ENCODE data around the gene VPS37C. TPM values are rescaled to one million over a fixed set of nuclear protein-coding genes. Genes with fewer than 3 reads are reported as not detected.

Gene VPS37C
- total RNA-seq, 1 experiment from 2014 or later, result 19.0 TPM

DNA sequence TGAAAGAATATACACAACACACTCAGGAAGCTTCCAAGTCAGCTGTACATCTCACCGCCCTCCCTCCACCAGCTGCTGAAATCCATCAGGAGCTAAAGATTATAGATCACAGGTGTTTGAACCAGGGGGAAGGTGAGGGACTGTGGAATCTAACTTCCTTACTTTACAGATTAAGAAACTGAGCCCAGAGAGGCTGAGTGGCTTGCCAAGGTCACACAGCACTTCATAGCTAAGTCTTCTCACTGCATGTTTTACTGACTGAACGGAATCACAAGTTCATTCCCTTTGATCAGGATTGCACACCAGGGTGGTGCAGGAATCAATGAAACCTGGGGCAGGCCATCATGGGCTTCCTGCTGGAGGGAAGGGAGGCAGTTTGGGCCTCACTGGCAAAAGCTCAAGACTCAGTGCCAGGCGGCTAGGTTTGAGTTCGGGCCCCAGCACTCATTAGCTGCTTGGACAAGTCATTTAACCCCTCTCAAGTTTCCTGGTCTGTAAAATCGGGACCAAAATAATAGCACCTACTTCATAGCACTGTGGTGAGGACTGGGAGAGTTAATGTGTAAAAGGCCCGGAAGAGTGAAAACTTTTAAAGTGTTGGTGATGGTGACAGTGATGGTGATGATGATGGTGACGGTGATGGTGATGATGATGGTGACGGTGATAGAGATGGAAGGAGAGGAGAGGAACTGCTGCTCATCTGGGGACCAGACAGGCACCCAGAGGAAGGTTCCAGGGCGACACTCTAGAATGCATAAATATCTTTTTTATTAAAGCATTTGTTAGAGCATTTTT is 50.8 kb downstream of the VPS37C start:
- H4K5ac ChIP-seq (ENCODE audit: insufficient read length, low read depth, low read length), result no peak overlapping the region
- no peaks in the 10 kb centered on the region for H3K79me2 ChIP-seq (ENCODE audit: insufficient read depth, low read length)
- no peaks in the 10 kb centered on the region for H3K27me3 ChIP-seq (ENCODE audit: insufficient read depth, low read length)
- no peak overlapping the region for H2BK15ac ChIP-seq (ENCODE audit: low read depth, low read length)
- TF ChIP-seq CTCF (conservative IDR thresholded peaks at IDR 0.05), result no peak
- no peak overlapping the region for H2BK5ac ChIP-seq (ENCODE audit: insufficient read length, low read length)
- H4K20me1 ChIP-seq (ENCODE audit: control insufficient read depth, insufficient read depth, insufficient read length), result no peaks in the 10 kb centered on the region
- H3K9ac ChIP-seq (ENCODE audit: extremely low read depth, insufficient read length, low read length), result no peak overlapping the region
- DNase-seq, result no peak
- no peak overlapping the region for H2BK12ac ChIP-seq (ENCODE audit: insufficient read length, low read depth, low read length)
- no peak overlapping the region for H3K4me2 ChIP-seq (ENCODE audit: insufficient read depth, insufficient read length, low read length)
- H3K27me3 Mint-ChIP-seq (ENCODE audit: low read depth), result peaks cover 2% of the 10 kb centered on the region; the same call in 1 of the 2 replicates
- H4K8ac ChIP-seq (replicated peaks; ENCODE audit: insufficient read length, low read depth, low read length), result no peak overlapping the region
- no peak overlapping the region for H3K27ac Mint-ChIP-seq
- no peaks in the 10 kb centered on the region for H3K36me3 Mint-ChIP-seq (ENCODE audit: insufficient read depth in 1 of 3, low read depth in 3 of 3)
- H3K9me3 Mint-ChIP-seq, result no peaks in the 10 kb centered on the region
- H2AK5ac ChIP-seq (ENCODE audit: insufficient read length, low read length), result no peak overlapping the region
- H2AFZ ChIP-seq (ENCODE audit: low read length), result no peak overlapping the region
- H2BK120ac ChIP-seq (ENCODE audit: low read depth, low read length, poor library complexity, severe bottlenecking), result no peak overlapping the region
- H3K23me2 ChIP-seq (ENCODE audit: insufficient read length, low read depth, low read length, poor library complexity, severe bottlenecking), result no peaks in the 10 kb centered on the region
- no peak overlapping the region for H3K14ac ChIP-seq (ENCODE audit: insufficient read depth, low read length)
- H3K27ac ChIP-seq (ENCODE audit: insufficient read length, low read depth, low read length), result no peak overlapping the region
- H3K79me1 ChIP-seq (ENCODE audit: insufficient read depth, low read depth, low read length, poor library complexity, severe bottlenecking), result no peaks in the 10 kb centered on the region
- no peaks in the 10 kb centered on the region for H3K4me1 ChIP-seq (ENCODE audit: insufficient read depth, low read length)
- H3K4me1 Mint-ChIP-seq, result no peaks in the 10 kb centered on the region
- no peak overlapping the region for H4K91ac ChIP-seq (ENCODE audit: insufficient read length, low read depth, low read length)
- H3K4me3 Mint-ChIP-seq, result no peak overlapping the region
- no peak overlapping the region for H2BK20ac ChIP-seq (ENCODE audit: low read depth, low read length, poor library complexity, severe bottlenecking)
- H3K56ac ChIP-seq (ENCODE audit: insufficient read length, low read depth, low read length), result no peak overlapping the region
- no peak overlapping the region for H3T11ph ChIP-seq (ENCODE audit: low read length)
- no peak overlapping the region for H3K4ac ChIP-seq (ENCODE audit: low read depth, low read length)
- no peaks in the 10 kb centered on the region for H3K9me3 ChIP-seq (ENCODE audit: control insufficient read depth, low read depth, low read length)
- no peak overlapping the region for H3K18ac ChIP-seq (ENCODE audit: insufficient read length, low read depth, low read length)
- 100% methylated on average over 2 of the region's 9 CpGs for WGBS (ENCODE audit: extremely low coverage, insufficient read length, low lambda C conversion rate)
- H3K23ac ChIP-seq (ENCODE audit: insufficient read length, low read depth, low read length), result no peak overlapping the region
